IMR-90 (cell line): ENCODE measurements around the gene LINC01488. TPM values are rescaled to one million over a fixed set of nuclear protein-coding genes. Genes with fewer than 3 reads are reported as not detected.

Experiments
- ATAC-seq: fragments of 200-7000 bp; cut with Tn5 transposase; 2 replicates; pipeline ENCODE4 v1.9.1; 2020; ENCODE audit warnings: low read depth, mild to moderate bottlenecking, moderate library complexity
- BruUV-seq: library from RNA; stranded (reverse); fragments of 400-500 nt; replicated peaks from 2 replicates; lab custom pipeline; 2021; lab: Mats Ljungman, UMichigan
- CTCF ChIA-PET: fragments of 300-600 bp; formaldehyde crosslinking; extraction: SDS; loops from one replicate; lab custom pipeline; 2021; ENCODE audit warnings: antibody characterized with exemption; lab: Yijun Ruan, JAX
- POLR2A ChIA-PET: fragments of 300-600 bp; sonication (Branson Sonifier 250); formaldehyde crosslinking; loops from one replicate; lab custom pipeline; 2022; ENCODE audit warnings: antibody characterized with exemption; ENCODE audit not compliant: unreplicated experiment; lab: Charles Lee
- DNase-seq: peaks from one replicate; pipeline ENCODE4 v3.0.0; 2013
- H2AFZ ChIP-seq: replicated peaks from 2 replicates; pipeline ENCODE3; 2013; ENCODE audit warnings: low read length, mild to moderate bottlenecking; ENCODE audit not compliant: poor library complexity
- H2AK5ac ChIP-seq: 2 replicates; pipeline ENCODE4 v1.6.1; 2013; ENCODE audit warnings: low read depth, low read length, inconsistent platforms
- H2AK9ac ChIP-seq: replicated peaks from 2 replicates; pipeline ENCODE3; 2013; ENCODE audit warnings: mild to moderate bottlenecking, low read depth, low read length, moderate library complexity; ENCODE audit not compliant: poor library complexity
- H2BK120ac ChIP-seq: 2 replicates; pipeline ENCODE4 v1.6.1; 2013; ENCODE audit warnings: low read depth, low read length, inconsistent platforms
- H2BK15ac ChIP-seq: 3 replicates; pipeline ENCODE4 v1.6.1; 2013; ENCODE audit warnings: low read depth, low read length, inconsistent platforms
- H2BK20ac ChIP-seq: 2 replicates; pipeline ENCODE4 v1.6.1; 2013; ENCODE audit warnings: low read depth, mild to moderate bottlenecking, inconsistent platforms, low read length, moderate library complexity
- H2BK5ac ChIP-seq: 2 replicates; pipeline ENCODE4 v1.6.1; 2013; ENCODE audit warnings: mild to moderate bottlenecking, low read depth, low read length, inconsistent platforms; ENCODE audit not compliant: poor library complexity, severe bottlenecking
- H3K14ac ChIP-seq: replicated peaks from 2 replicates; pipeline ENCODE4 v1.6.1; 2013; ENCODE audit warnings: low read depth, low read length, inconsistent platforms
- H3K18ac ChIP-seq: 2 replicates; pipeline ENCODE4 v1.6.1; 2013; ENCODE audit warnings: low read depth, low read length, control low read depth
- H3K23ac ChIP-seq: 2 replicates; pipeline ENCODE4 v1.6.1; 2013; ENCODE audit warnings: low read depth, low read length, inconsistent platforms
- H3K27ac ChIP-seq: 2 replicates; pipeline ENCODE4 v1.5.1; 2013; ENCODE audit warnings: mild to moderate bottlenecking, control low read depth, low read length; ENCODE audit not compliant: insufficient read depth
- H3K27me3 ChIP-seq: 2 replicates; pipeline ENCODE4 v1.6.1; 2013; ENCODE audit warnings: low read length; ENCODE audit not compliant: control insufficient read depth, insufficient read depth
- H3K36me3 ChIP-seq: 2 replicates; pipeline ENCODE4 v1.6.1; 2013; ENCODE audit warnings: low read length, mixed read lengths; ENCODE audit not compliant: control insufficient read depth, insufficient read depth
- H3K4ac ChIP-seq: 2 replicates; pipeline ENCODE4 v1.6.1; 2013; ENCODE audit warnings: low read depth, low read length, inconsistent platforms
- H3K4me1 ChIP-seq: 2 replicates; pipeline ENCODE4 v1.6.1; 2013; ENCODE audit warnings: low read length, mixed read lengths; ENCODE audit not compliant: control insufficient read depth, insufficient read depth
- H3K4me2 ChIP-seq: 2 replicates; pipeline ENCODE4 v1.6.1; 2013; ENCODE audit warnings: low read depth, mild to moderate bottlenecking, control low read depth, low read length, moderate library complexity
- H3K4me3 ChIP-seq: 2 replicates; pipeline ENCODE4 v1.5.1; 2013; ENCODE audit warnings: low read depth, mild to moderate bottlenecking, control low read depth, low read length, moderate library complexity; ENCODE audit not compliant: insufficient read depth
- H3K56ac ChIP-seq: 2 replicates; pipeline ENCODE4 v1.6.1; 2013; ENCODE audit warnings: low read length, inconsistent platforms; ENCODE audit not compliant: insufficient read depth; ENCODE audit errors: extremely low read depth
- H3K79me1 ChIP-seq, 2 experiments: 2 replicates each; pipeline ENCODE4 v1.6.1; 2013; ENCODE audit warnings: low read length in 2 of 2, inconsistent platforms in 1 of 2, low read depth in 1 of 2
- H3K9ac ChIP-seq: 2 replicates; pipeline ENCODE4 v1.6.1; 2013; ENCODE audit warnings: low read depth, low read length, control low read depth
- H3K9me1 ChIP-seq: 2 replicates; pipeline ENCODE4 v1.6.1; 2013; ENCODE audit warnings: low read length, inconsistent platforms; ENCODE audit not compliant: insufficient read depth
- H3K9me3 ChIP-seq: 2 replicates; pipeline ENCODE4 v1.6.1; 2013; ENCODE audit warnings: low read length; ENCODE audit not compliant: control insufficient read depth, insufficient read depth
- H4K20me1 ChIP-seq: 2 replicates; pipeline ENCODE4 v1.6.1; 2013; ENCODE audit warnings: low read length, inconsistent platforms; ENCODE audit not compliant: insufficient read depth
- H4K5ac ChIP-seq: 2 replicates; pipeline ENCODE4 v1.6.1; 2013; ENCODE audit warnings: mild to moderate bottlenecking, low read depth, low read length, control low read depth
- H4K8ac ChIP-seq, 2 experiments: 2 replicates each; pipeline ENCODE4 v1.6.1; 2013; ENCODE audit warnings: low read depth in 2 of 2, low read length in 2 of 2, control low read depth in 1 of 2, inconsistent platforms in 1 of 2
- H4K91ac ChIP-seq: 2 replicates; pipeline ENCODE4 v1.6.1; 2013; ENCODE audit warnings: low read depth, low read length, inconsistent platforms; ENCODE audit not compliant: insufficient read depth
- CEBPB ChIP-seq: IDR thresholded peaks from 2 replicates; pipeline ENCODE4 v1.6.1; 2012; ENCODE audit warnings: low read depth, low read length, improper control_type of control experiment
- MAFK ChIP-seq: IDR thresholded peaks from 2 replicates; pipeline ENCODE4 v1.6.1; 2012; ENCODE audit warnings: low read depth, low read length, improper control_type of control experiment
- NFE2L2 ChIP-seq: fragments of 150-350 bp; IDR thresholded peaks from 2 replicates; pipeline ENCODE4 v1.6.1; 2016; ENCODE audit warnings: low read depth, mild to moderate bottlenecking, low read length
- POLR2A ChIP-seq: IDR thresholded peaks from 2 replicates; pipeline ENCODE4 v1.6.1; 2012; ENCODE audit warnings: mild to moderate bottlenecking, low read depth, low read length
- RCOR1 ChIP-seq: IDR thresholded peaks from 2 replicates; pipeline ENCODE4 v1.6.1; 2012; ENCODE audit warnings: mild to moderate bottlenecking, low read length, improper control_type of control experiment; ENCODE audit not compliant: insufficient replicate concordance
- RFX5 ChIP-seq: IDR thresholded peaks from 2 replicates; pipeline ENCODE4 v1.8.0; 2012; ENCODE audit warnings: low read depth, mild to moderate bottlenecking, low read length, moderate library complexity
- SMC3 ChIP-seq: fragments of 150-350 bp; IDR thresholded peaks from 2 replicates; pipeline ENCODE4 v1.6.1; 2016; ENCODE audit warnings: low read depth, mild to moderate bottlenecking, antibody characterized with exemption, low read length, moderate library complexity
- WGBS, 2 experiments: methylation state at CpG; one replicate each; pipeline versions ENCODE4 v1.1.5 to v1.1.7; 2013; ENCODE audit warnings: missing lambda C conversion rate in 2 of 2; ENCODE audit not compliant: insufficient read length in 1 of 2; ENCODE audit errors: extremely low coverage in 2 of 2; 5-methylcytosine and 5-hydroxymethylcytosine counted together
- dilution Hi-C: fragments of 300-500 bp; cut with HindIII; formaldehyde crosslinking; loops from one replicate; pipeline ENCODE4 v1.14.3; 2018; ENCODE audit warnings: low sequenced_read_pairs; ENCODE audit not compliant: unreplicated experiment
- in situ Hi-C: fragments of 300-500 bp; cut with MboI; formaldehyde crosslinking; loops from 3 replicates; pipeline ENCODE4 v1.14.3; 2019; ENCODE audit warnings: low sequenced_read_pairs, inconsistent platforms, mixed read lengths
- intact Hi-C: fragments of 100-400 bp; cut with micrococcal nuclease; formaldehyde crosslinking; loops from 2 replicates; pipeline ENCODE4 v1.10.0; 2022
- polyA plus RNA-seq, 3 experiments: library from polyadenylated mRNA; depleted of rRNA; stranded (reverse); fragments of >200 nt; gene quantifications; 2 replicates each; pipeline ENCODE4 v1.2.3, GENCODE V29; 2012; ENCODE audit warnings: low replicate concordance in 1 of 3
- total RNA-seq: library from RNA; depleted of rRNA; stranded (reverse); fragments of >200 nt; gene quantifications from 2 replicates; pipeline ENCODE4 v1.2.3, GENCODE V29; 2012
- TF ChIP-seq, protein P1 (sequence below): fragments of 150-350 bp; IDR thresholded peaks from 2 replicates; pipeline ENCODE4 v1.6.1; 2017; ENCODE audit warnings: mild to moderate bottlenecking, antibody characterized with exemption, low read length, low read depth

Gene LINC01488
- total and polyA plus RNA-seq, 2 of the 4 experiments (the other 2 are of a cell fraction), result not detected

DNA sequence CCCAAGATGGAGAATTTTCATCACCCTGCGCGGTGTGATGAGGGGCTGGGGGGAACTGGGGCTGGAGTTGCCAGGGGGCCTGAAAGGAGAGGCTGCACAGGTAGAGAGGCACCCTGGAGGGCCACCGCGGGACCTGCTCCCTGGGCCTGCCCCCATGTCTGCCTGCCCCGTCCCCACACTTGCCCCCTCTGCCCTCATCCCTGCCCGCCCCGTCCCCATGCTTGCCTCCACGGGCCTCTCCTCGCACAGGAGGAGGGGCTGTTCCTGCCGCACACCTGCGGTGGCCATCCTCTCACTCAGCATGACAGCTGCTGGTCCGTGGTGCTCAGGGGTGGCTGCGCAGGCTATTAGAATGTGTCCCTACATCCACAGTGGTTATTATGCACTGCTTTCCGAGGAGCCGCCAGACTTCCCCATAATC lies 43.5 kb downstream of the LINC01488 start:
- no CpG with 5 or more reads among the region's 15 CpGs for WGBS, 2 experiments
- CTCF ChIA-PET, result no interaction called here

More for the DNA sequence above, 43.5 kb downstream of the LINC01488 start:
- H3K4ac ChIP-seq, result peak overlapping the region; percentile 41
- no peak overlapping the region for H3K14ac ChIP-seq
- H3K9me3 ChIP-seq, result no peaks in the 10 kb centered on the region
- H3K27ac ChIP-seq, result no peak overlapping the region
- peaks cover 2% of the 10 kb centered on the region; the same call in 1 of the 2 replicates for H3K27me3 ChIP-seq
- H2AK9ac ChIP-seq, result no peak overlapping the region
- in situ Hi-C loops, result no loop called here
- no peaks in the 10 kb centered on the region for H3K9me1 ChIP-seq
- H2BK5ac ChIP-seq, result peak overlapping the region; percentile 41
- peak overlapping the region; percentile 8; the same call in 1 of the 2 replicates for H2BK120ac ChIP-seq
- intact Hi-C loops, result no loop called here
- peak overlapping the region; percentile 18; the same call in 1 of the 2 replicates for H2BK20ac ChIP-seq
- BruUV-seq, result no TSS peak
- H3K56ac ChIP-seq, result no peak overlapping the region
- H3K4me1 ChIP-seq, result peaks cover 8% of the 10 kb centered on the region
- H3K23ac ChIP-seq, result no peak overlapping the region
- H2AK5ac ChIP-seq, result peak overlapping the region; percentile 23; the same call in 1 of the 2 replicates
- dilution Hi-C loops, result no loop called here
- H4K91ac ChIP-seq, result peak overlapping the region; percentile 19; the same call in 1 of the 2 replicates
- H3K18ac ChIP-seq, result no peak overlapping the region
- no peak for DNase-seq
- H4K5ac ChIP-seq, result no peak overlapping the region
- no peaks in the 10 kb centered on the region for H4K20me1 ChIP-seq
- no peak overlapping the region; the same call in 1 of the 2 replicates for H3K4me2 ChIP-seq
- no peak overlapping the region for H3K9ac ChIP-seq
- TF ChIP-seq NFE2L2, result no peak
- TF ChIP-seq MAFK, result no peak
- no peak for TF ChIP-seq POLR2A
- TF ChIP-seq, protein P1, sequence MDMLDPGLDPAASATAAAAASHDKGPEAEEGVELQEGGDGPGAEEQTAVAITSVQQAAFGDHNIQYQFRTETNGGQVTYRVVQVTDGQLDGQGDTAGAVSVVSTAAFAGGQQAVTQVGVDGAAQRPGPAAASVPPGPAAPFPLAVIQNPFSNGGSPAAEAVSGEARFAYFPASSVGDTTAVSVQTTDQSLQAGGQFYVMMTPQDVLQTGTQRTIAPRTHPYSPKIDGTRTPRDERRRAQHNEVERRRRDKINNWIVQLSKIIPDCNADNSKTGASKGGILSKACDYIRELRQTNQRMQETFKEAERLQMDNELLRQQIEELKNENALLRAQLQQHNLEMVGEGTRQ, result no peak
- TF ChIP-seq RFX5, result no peak
- TF ChIP-seq SMC3, result no peak
- no peak for TF ChIP-seq CEBPB
- no peak for TF ChIP-seq RCOR1
- H2AFZ ChIP-seq, result peak overlapping the region; percentile 25
- POLR2A ChIA-PET, result no interaction called here
- H2BK15ac ChIP-seq, result no peak overlapping the region
- H3K36me3 ChIP-seq, result no peaks in the 10 kb centered on the region
- peak overlapping the region in 1 of 2 experiments; percentile 51; a peak in 1 of 4 replicates for H4K8ac ChIP-seq
- H3K4me3 ChIP-seq, result no peak overlapping the region
- H3K79me1 ChIP-seq, result no peaks in the 10 kb centered on the region
- no peak for ATAC-seq
